Measurements from ENCODE around the gene BABAM1.
"Not testable (repeated sequence)": the region's sequence is repeated elsewhere in the genome, so short reads cannot be mapped to it uniquely, and the experiment has no call there.

The BABAM1 gene

DNA sequence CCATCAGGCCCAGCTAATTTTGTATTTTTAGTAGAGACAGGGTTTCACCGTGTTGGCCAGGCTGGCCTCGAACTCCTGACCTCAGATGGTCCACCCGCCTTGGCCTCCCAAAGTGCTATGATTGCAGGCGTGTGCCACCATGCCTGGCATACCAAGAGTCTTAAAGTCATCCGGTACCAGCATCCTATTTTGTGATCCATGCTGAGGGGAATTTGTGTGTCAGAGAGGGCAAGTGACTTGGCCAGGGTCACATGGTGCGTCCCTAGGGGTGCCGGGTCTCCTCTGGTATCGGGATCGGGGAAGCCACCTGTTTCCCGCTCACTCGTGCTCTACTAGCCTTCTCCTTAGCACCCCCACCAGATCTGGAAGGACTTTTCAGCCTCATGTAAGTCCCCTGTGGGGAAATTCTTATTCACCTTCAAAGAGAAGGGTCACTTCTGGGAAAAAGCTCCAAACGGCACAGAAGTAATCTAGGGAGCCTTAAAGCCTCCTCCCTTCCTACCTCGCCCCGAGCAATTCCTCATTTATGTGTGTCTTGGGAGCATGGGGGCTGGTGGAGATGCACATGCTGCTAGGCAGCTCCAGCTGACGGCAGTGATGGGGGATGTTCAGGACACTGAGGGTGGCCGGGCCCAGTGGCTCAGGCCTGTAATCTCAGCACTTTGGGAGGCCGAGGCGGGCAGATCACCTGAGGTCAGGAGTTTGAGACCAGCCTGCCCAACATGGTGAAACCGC lies 8.4 kb downstream of the BABAM1 start:
- no peak for DNase-seq

DNA sequence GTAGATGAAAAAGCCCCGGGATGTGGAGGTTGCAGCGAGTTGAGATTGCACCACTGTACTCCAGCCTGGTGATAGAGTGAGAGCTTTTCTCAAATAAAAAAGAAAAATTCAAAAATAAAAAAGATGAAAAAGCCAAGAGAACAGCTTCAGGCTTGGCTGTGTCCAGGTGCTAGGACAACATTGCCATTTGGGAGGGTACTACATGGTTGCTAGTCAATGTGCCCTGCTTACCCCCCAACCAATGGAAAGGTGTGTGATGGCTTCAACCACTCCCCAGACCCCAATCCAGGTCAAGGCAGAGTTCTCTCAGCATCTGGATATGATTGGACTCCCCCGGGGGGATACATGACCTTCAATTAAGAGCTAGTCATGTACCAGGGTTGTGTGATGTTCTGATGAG lies 12.2 kb downstream of the BABAM1 start:
- no peak for DNase-seq

GRCh38 chr19:17281391-17282304 lies 14.4 kb downstream of the BABAM1 start, which contains the start of gene ANKLE1:
ANKLE1 (plus strand) TSS chr19:17281901; CDS start chr19:17281921, 20 bp downstream.
- DNase-seq, result no peak

GRCh38 chr19:17282488-17283125 lies 15.4 kb downstream of the BABAM1 start:
- DNase-seq, result peak; percentile 45

DNA sequence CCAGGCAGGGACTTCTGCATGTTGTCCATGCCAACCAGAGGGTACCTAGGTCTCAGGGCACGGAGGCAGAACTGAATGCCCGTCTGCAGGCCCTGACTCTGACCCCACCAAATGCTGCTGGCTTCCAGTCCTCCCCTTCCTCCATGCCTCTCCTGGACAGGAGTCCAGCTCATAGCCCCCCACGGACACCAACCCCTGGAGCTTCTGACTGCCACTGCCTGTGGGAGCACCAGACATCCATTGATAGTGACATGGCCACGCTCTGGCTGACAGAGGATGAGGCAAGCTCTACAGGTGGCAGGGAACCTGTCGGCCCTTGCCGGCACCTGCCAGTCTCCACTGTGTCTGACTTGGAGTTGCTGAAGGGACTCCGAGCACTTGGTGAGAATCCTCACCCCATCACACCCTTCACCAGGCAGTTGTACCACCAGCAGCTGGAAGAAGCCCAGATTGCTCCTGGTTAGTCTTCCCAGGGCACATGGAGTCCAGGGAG lies 16.3 kb downstream of the BABAM1 start:
- DNase-seq, result no peak

DNA sequence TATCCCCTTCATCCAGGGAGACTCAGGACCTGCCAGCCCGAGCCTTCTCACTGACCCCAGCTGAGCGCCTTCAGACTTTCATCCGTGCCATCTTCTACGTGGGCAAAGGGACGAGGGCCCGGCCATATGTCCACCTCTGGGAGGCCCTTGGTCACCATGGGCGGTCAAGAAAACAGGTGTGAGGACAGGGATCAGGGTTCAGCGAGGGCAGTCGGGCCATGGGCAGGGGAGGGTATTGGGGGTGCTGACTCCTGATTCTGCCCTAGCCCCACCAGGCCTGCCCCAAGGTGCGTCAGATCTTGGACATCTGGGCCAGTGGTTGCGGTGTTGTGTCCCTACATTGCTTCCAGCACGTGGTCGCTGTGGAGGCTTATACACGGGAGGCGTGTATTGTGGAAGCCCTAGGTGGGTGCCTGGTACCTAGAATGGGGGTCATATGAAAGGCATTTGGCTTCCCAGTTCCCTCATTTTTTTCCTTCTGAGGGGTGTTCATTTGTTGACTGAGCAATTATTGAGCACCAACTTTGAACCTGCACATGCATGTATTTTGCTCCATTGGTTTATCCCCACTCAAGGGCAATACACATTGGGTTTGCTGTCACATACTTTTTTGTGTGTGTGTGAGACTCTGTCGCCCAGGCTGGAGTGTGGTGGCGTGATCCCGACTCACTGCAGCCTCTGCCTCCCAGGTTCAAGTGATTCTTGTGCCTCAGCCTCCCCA lies 18.3 kb downstream of the BABAM1 start:
- DNase-seq, result no peak

- no peak for DNase-seq
These were observed 19.0 kb downstream of the BABAM1 start for GRCh38 chr19:17286263-17286662.

DNA sequence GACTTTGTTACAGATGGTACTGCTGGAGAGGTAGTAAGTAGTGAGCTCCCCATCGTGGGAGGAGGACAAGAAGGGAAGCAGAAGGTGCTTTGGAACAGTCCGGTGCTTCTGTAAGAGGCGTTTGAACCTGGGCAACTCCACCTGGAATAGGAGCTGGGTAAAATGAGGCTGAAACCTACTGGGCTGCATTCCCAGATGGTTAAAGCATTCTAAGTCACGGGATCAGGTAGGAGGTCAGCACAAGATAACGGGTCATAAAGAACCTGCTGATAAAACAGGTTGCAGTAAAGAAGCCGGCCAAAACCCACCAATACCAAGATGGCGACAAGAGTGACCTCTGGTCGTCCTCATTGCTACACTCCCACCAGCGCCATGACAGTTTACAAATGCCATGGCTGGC lies 19.5 kb downstream of the BABAM1 start:
- no peak for DNase-seq

- no peak for DNase-seq
These were observed 22.2 kb downstream of the BABAM1 start for GRCh38 chr19:17289489-17289888.

GRCh38 chr19:17292301-17293074 lies 25.2 kb downstream of the BABAM1 start:
- peak; percentile 84 for DNase-seq

GRCh38 chr19:17293605-17294004 lies 26.4 kb downstream of the BABAM1 start:
- no peak for DNase-seq

DNA sequence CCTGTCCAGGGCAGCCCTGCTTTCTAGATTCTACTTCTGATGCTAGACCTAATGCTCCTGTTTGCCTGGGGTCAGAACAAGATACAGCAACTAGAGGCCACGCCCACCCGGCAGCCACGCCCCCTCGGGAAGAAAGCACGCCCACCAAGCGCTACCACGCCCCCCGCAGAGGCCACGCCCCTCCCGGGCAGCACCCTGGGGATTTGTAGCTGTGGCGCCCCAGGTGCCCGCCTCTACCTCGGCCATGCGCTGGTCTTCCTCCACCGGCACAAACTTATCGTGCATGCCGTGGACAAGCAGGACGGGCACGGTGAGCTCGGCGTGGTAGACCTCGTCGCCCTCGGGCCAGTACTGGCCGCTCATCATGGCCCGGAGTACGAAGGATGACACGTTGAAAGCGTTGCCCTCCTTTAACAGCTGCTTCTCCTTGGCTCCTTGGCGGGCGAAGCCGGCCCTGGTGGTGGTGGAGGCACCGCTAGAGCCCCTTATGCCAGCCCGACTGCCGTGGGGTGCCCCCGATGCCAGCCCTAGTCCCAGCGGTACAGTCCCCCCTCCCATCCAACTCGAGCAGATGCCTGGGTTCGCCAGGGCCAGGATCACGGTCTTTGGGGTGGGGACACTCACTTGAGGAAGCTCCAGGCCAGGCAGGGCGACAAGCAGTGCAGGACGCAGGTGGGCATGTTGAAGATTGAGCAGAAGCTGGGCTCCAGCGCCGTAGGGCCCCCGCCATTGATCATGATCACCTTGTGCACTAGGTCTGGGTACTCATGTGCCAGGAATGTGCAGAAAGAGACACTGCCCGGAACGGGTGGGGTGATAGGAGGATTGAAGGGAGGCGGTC lies 27.0 kb downstream of the BABAM1 start:
- no peak for DNase-seq

- not testable (repeated sequence) for DNase-seq
These were observed 28.3 kb downstream of the BABAM1 start for GRCh38 chr19:17295551-17295950.

- DNase-seq, result no peak
These were observed 29.0 kb downstream of the BABAM1 start for GRCh38 chr19:17296273-17296672.

DNA sequence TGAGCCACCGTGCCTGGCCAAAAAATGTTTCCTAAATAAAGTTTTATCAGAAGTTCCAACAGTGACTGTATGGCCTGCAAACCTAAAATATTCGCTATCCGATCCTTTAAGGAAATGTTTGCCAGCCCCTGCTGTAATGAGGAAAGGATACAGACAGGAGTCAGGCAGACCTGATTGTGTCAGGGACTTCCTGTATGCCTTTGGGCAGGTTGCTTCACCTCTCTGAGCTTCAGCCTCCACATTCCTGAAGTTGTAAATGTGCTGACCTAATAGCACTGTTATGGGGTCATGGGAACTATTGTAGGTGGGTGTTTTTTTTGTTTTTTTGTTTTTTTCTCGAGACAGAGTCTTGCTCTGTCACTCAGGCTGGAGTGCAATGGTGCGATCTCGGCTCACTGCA lies 29.7 kb downstream of the BABAM1 start:
- DNase-seq, result no peak

- DNase-seq, result no peak
These were observed 33.9 kb downstream of the BABAM1 start for GRCh38 chr19:17300992-17301619.

DNA sequence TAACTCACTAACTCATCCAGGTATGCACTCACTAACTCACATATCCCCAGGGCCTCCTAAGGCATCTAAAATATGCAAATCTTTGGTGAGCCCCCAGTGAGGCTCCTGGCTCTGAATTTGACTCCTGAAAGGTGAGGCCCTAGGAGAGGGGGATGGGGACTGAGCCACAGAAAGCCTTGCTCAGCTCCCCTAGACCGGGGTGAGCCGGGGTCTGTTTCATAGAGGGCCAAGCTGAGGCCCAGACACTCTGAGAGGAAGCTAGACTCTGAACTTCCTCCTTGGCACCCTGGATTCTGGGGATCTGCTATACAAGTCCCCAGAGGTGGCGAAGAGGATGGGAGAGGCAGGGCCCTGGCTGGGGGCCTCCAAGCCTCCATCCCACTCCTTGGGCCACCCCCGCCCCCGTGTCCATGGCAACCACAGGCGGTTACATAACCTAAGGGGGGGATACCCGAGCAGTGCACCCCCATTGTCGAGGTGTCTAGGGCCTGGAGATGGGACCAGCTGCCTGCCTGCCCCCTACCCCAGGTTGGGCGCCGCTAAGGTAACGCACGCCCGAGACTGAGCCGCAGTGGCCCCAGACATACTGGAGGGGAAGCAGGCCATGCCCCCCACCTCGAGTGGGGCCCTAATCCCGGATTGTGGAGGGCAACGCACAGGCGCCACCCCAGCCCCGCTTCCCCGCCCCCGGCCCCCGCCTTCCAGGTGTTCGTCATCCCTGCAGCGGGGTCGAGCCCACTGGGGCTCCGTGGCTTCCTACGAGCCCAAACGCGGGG lies 35.3 kb downstream of the BABAM1 start:
- no peak for DNase-seq

DNA sequence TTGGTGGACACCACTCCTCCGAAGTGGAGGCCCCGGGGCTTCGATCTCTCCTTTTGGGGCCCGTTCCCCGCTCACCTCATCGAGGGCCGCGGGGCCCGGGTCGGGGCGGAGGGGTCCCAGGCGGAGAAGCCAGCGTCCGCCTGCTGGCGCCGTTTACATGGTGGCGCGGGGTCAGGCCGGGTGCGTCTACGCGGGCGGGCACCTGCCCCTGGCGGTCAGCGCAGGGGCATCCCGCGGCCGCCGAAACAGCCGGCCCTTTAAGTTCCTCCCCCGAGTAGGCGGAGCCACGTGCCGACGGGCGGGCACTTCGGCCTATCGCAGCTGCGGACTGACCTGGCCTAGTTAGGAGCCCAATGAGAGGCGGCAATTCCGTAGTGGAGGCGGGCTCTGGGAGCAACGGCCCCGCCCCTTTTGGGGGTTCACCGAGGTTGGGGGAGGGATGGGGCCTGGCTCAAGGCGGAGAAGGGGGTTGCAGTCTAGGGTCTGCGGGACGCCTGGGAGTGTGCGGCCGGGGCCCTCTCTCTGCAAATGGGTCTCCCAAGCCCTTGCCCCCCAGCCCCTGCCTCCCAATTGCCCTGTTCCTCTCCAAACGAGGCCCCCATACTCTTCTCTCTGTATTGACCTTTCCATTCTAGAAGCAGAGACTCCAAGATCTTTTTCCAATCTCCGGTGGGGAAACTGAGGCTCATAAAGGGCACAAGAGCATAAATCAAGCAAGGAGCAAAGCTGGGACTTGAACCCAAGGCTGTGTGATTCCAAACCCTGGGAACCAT lies 36.1 kb downstream of the BABAM1 start, which contains the start of gene ABHD8:
ABHD8 (minus strand) TSS at position 259 of the 773 bp plus-strand sequence. CDS start 1,809 bp downstream, outside the sequence.
- DNase-seq, result peak; percentile 34

DNA sequence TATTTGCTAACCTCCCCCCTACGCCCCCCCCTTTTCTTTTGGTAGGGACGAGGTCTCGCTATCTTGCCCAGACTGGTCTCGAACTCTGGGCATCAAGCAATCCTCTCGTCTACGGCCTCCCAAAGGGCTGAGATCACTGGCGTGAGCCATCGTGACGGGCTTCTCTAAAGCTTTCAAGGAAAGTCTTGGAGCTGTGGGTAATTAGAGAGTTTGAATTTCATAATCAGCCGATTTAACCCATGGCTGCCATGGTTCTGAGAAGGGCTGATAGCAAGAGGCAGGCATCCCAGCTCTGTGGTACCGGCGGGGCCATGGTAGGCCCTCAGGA lies 36.7 kb downstream of the BABAM1 start:
- DNase-seq, result no peak
